ENCODE data around the gene DEFB125.
A peak's percentile ranks its signal among the peaks of the same experiment; 100 is the strongest.
"Not testable (repeated sequence)": the region's sequence is repeated elsewhere in the genome, so short reads cannot be mapped to it uniquely, and the experiment has no call there.

The DEFB125 gene, protein sequence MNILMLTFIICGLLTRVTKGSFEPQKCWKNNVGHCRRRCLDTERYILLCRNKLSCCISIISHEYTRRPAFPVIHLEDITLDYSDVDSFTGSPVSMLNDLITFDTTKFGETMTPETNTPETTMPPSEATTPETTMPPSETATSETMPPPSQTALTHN

DNA sequence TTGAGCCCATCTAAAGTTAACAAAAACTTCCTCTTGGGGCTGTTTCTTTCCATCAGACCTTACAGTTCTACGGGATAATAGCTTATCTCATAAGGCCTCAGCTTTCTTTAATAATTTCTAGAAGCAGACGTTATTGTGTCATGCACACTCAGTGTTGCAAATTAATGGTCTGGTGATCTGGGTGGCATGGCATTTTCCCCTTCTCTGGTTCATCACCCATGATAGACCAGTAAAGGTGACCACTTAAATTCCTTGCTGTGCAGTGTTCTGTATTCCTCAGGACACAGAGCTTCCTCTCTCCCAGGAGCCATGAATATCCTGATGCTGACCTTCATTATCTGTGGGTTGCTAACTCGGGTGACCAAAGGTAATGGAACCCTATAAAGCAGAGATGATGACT, at the start of gene DEFB125:
DEFB125 (plus strand) TSS at position 272 of the 400 bp plus-strand sequence; CDS start at position 310, 38 bp downstream.
- no peak for DNase-seq

DNA sequence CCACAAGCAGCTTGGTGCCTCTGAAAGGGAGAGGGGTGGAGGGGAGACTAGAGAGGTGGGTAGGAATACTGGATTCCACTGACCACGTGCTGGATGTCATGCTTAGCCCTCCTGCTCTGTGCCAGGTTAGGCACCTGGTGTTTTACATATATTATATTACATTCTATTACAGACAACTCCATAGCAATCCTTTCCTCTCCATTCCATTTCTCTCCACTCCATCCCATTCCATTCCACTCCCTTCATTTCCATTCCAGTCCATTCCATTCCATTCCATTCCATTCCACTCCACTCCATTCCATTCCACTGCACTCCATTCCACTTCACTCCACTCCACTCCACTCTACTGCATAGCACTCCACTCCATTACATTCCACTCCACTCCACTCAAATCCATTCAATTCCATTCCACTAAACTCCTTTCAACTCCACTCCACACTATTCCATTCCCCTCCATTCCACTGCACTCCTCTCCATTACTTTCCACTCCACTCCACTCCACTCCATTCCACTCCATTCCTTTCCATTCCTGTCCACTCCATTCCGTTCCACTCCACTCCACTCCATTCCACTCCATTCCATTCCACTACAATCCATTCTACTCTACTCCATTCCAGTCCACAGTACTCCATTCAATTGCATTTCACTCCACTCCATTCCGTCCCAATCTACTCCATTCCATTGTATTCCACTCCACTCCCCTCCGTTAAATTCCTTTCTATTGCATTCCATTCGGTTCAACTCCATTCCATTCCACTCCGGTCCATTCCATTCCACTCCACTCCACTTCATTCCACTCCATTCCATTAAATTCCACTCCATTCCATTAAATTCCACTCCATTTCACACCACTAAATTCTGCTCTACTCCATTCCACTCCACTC, 27.2 kb upstream of the DEFB125 start:
- no peak for DNase-seq

DNA sequence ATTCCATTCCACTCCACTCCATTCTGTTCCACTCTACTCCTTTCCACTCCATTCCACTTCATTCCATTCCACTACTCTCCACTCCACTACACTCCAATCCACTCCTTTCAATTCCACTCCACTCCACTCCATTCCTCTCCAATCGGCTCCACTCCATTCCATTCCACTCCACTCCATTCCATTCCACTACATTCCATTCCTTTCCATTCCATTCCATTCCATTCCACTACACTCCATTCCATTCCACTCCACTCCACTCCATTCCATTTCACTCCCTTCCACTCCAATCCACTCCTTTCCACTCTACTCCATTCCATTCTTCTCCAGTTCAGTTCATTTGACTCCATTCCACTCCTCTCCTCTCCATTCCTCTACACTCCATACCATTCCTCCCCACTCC, 26.2 kb upstream of the DEFB125 start:
- no peak for DNase-seq

DNA sequence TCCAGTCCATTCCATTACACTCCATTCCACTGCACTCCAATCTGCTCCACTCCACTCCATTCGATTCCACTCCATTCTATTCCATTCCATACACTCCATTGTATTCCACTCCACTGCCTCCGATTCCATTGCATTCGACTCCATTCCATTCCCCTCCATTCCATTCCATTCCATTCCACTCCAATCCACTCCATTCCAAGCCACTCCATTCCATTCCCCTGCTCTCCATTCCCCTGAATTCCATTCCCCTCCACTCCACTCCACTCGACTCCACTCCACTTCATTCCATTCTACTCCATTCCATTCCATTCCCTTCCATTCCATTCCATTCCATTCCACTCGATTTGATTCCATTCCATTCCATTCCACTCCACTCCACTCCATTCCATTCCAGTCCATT, 25.7 kb upstream of the DEFB125 start:
- DNase-seq = no peak

DNA sequence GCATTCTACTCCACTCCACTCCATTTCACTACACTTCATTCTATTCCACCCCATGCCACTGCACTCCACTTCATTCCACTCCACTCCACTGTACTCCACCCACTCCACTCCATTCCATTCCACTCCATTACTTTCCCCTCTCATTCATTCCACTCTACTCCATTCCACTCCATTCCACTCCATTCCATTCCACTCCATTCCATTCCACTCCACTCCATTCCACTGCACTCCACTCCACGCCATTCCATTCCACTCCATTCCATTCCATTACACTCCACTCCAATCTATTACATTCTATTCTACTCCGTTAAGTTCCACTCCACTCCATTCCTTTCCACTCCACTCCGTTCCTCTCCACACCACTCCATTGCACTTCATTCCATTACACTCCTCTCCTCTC, 25.0 kb upstream of the DEFB125 start:
- DNase-seq = no peak

DNA sequence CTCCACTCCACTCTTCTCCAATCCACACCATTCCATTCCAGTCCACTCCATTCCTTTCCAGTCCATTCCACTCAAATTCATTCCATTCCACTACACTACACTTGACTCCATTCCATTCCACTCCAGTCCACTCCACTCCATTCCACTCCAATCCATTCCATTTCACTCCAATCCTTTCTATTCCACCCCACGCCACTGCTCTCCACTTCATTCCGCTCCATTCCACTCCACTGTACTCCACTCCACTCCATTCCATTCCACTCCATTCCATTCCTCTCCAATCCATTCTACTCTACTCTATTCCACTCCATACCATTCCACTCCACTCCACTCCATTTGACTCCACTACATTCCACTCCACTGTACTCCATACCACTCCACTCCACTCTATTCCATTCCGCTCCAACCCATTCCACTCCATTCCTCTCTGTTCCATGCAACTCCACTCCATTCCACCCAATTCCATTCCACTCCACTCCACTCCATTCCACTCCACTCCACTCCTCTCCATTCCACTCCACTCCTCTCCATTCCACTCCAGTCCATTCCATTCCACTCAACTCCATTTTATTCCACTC, 23.4 kb upstream of the DEFB125 start:
- no peak for DNase-seq

DNA sequence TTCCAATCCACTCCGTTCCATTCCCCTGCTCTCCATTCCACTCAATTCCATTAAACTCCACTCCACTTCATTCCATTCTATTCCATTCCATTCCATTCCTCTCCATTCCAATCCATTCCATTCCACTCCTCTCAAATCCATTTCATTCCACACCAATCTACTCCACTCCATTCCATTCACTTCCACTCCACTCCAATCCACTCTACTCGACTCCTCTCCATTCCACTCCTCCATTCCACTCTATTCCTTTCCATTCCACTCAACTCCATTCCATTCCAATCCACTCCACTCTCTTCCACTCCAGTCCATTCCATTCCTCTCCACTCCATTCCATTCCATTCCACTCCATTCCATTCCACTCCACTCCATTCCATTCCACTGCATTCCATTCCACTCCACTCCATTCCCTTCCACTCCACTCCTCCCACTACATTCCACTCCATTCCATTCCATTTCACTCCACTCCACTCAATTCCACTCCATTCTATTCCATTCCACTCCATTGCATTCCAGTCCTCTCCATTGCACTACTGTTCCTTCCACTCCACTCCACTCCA, 22.6 kb upstream of the DEFB125 start:
- DNase-seq = no peak

DNA sequence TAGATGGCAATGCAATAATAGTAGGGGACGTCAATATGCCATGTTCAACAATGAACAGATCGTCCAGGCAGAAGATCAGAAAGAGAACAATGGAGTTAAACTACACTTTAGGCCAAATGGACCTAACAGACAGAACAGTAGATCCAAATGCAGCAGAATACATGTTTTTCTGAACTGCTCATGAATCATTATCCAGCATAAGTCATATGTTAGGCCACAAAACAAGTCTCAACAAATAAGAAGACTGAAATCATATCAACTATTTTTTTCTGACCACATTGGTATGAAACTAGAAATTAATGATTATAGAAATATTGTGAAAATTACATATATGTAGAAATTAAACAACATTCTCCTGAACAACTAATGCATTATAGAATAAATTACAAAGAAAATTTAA, 10.2 kb upstream of the DEFB125 start:
- DNase-seq = no peak

DNA sequence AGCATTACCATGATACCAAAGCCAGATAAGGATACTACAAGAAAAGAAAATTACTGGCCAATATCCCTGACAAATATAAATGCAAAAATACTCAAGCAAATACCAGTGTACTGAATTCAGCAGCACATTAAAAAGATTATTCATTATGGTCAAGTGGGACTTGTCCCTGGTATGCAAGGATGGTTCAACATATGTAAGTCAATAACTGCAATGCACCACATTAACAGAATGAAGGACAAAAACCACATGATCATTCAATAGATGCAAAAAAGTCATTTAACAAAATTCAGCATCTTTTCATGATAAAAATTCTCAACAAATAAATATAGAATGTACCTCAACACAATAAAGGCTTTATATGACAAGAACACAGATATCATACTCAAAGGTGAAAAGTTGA, 9.1 kb upstream of the DEFB125 start:
- no peak for DNase-seq

DNA sequence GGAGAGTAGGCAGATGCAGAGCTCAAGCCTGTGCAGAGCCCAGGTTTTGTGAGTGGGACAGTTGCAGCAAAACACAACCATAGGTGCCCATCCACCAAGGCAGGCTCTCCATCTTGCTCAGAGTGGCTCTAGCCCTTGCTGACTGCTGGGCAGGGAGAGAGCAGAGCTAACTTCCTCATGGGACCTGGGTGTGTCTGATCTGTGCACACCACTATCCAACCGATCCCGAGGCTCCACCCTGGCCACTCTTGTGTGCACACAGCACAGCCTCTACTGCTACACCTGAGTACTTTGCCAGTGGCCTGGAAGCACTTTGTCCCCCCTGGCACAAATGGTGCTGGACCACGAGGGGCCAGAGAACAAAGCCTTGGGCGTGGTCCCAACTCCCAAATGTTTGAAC, 7.9 kb upstream of the DEFB125 start:
- no peak for DNase-seq

DNA sequence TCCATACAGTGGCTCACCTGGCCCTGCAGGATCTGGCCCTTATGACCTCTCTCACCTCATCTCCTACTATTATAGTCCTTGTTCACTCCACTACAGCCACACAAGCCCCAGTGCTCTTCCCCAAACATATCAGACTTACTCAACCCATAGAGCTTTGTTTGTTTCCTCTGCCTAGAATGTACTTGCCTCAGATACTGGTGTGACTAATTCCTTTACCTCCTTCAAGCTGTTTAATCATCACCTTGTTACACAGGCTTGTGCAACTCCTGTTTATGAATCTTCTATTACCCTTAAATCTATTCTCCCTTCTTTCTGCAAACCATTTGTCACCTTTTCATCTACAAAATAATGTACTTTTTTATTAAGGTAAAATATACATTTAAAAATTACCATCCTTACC, 3.2 kb downstream of the DEFB125 start:
- no peak for DNase-seq

DNA sequence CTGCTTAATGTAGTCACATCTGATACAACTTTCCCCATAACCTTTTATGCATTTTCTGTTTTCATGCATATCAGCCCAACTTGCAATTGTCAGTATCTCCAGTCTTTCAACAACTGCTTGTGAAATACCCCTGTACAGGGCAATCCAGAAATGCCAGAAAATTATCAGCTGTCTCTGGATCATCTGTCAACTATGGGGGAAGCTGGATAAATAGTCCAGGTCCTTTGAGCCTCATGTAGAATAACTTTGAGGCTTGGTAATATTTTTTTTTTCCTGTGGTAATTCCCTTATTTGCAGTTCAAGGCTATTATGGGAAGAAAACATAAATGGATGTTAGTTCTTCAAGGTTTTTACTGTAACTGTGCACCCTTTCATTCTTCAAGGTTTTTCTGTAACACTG, 6.2 kb downstream of the DEFB125 start:
- DNase-seq = no peak

DNA sequence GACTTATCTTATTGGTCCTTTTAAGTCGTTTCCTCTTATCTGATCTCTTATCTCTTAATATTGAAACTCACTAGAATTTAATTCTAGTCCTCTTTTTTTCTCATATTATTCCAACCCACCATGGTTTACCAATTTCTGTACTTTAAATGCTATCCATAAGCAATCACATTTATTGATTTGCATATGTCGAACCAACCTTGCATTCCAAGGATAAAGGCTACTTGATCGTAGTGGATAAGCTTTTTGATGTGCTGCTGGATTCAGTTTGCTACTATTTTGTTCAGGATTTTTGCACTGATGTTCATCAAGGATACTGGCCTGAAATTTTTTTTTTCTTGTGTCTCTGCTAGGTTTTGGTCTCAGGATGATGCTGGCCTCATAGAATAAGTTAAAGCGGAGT, 7.7 kb downstream of the DEFB125 start:
- DNase-seq = no peak

DNA sequence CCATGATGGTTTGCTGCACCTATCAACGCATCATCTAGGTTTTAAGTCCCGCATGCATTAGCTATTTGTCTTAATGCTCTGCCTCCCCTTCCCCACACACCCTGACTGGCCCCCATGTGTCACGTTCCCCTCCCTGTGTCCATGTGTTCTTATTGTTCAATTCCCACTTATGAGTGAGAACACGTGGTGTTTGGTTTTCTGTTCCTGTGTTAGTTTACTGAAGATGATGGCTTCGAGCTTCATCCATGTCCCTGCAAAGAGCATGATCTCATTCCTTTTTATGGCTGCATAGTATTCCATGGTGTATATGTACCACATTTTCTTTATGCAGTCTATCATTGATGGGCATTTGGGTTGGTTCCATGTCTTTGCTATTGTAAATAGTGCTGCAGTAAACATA, 10.2 kb downstream of the DEFB125 start:
- not testable (repeated sequence) for DNase-seq

DNA sequence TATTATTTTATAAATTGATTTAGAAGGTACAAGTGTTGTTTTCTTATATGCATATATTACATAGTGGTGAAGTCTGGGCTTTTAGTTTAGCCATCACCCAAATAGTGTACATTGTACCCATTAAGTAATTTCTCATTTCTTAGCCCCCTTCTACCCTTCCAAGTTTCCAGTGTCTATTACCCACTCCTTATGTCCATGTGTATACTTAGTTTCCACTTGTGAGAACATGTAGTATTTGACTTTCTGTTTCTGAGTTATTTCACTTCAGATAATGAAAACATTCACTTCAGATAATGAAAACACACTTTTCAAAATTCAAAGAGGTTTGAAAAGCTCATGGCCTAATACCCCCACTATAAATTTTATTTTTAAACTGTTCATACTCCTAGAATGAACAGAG, 14.5 kb downstream of the DEFB125 start:
- no peak for DNase-seq

DNA sequence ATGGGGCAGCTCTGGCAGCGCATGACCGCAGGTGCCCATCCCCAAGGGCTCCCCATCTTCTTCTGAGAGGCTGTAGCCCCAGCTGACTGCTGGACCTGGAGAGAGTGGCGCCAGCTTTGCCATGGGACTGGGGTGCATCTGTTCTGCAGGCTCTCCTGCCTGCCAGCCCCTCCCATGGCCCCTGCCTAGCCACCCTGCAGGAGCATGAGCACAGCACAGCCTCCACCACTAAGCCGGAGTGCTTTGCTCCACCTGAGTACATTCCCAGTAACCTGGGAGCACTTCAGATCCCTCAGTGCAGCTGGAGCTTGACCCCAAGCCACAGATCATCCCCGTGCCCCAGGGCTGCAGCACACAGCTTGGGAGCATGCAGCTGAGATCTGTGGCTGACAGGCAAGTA, 16.0 kb downstream of the DEFB125 start:
- DNase-seq = no peak

DNA sequence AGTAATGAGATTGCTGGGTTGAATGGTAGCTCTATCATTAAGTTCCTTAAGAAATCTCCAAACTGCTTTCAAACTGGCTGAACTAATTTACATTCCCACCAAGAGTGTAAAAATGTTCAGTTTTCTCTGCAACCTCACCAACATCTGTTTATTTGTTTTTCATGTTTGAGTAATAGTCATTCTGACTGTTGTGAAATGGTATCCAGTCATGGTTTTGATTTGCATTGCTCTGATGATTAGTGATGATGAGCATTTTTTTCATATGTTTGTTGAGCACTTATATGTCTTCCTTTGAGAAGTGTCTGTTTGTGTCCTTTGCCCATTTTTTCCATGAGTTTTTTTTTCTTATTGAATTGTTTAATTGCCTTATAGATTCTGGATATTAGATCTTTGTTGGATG, 24.9 kb downstream of the DEFB125 start:
- no peak for DNase-seq

DNA sequence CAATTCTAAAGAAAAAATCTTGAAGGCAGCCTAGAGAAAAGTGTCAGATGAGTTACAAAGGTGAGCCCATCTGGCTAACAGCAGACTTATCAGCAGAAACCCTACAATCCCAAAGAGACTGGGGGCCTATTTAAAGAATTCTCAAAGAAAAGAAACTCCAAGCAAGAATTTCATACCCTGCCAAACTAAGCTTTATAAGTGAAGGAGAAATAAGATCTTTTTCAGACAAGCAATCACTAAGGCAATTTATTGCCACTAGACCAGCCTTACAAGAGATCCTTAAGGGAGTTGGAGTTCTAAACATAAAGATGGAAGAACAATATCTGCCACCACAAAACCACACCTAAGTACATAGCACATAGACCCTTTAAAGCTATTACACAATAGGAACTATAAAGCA, 30.0 kb downstream of the DEFB125 start:
- DNase-seq = no peak

DNA sequence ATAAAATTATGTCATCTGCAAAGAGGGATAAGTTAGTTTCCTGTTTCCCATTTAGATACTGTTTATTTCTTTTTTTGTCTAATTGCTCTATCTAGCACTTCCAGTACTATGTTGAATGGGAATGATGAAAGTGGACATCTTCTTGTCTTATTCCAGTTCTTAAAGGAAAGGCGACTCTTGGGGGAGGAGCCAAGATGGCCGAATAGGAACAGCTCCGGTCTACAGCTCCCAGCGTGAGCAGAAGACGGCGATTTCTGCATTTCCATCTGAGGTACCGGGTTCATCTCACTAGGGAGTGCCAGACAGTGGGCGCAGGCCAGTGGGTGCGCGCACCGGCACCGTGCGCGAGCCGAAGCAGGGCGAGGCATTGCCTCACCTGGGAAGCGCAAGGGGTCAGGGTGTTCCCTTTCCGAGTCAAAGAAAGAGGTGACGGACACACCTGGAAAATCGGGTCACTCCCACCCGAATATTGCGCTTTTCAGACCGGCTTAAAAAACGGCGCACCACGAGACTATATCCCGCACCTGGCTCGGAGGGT, 42.4 kb downstream of the DEFB125 start:
- peak in 1 of 2 experiments; percentile 2 for DNase-seq

DNA sequence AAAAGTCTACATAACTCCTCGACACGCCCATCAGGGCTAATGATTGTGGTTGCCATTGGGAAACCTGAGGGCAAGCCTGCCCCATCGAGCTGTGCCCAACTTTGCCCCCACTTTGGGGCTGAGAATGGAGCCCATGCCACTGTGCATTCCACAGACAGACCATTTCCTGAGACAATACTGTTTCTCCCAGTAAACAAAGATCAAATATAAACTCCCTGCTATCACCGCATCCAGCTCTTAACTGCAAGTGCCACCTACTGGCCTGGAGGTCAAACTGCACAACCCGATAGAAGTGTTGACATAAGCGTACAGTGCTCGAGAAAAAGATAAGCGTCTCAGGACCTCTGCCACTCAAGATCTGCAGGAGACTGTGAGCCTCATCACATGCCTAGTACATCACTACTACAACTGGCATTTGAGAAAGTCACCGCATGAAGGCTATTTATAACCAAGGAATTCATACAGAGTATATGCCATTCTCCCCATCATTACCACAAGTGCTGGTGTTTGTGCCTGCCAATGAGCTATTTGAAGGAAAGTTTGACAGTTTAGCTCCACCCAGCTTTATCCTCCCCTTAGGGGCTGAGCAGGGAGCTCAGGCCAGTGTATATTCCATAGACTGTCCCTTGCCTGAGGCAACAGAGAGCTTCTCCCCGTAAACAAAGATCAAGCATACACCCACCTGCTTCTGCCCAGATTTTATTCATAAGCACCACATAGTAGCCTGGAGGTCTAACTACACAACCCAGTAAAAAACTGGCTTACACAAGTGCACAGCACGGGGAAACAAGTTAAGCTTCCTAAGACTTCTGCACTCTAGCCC, 50.4 kb downstream of the DEFB125 start:
- DNase-seq = peak; percentile 21 to 70

DNA sequence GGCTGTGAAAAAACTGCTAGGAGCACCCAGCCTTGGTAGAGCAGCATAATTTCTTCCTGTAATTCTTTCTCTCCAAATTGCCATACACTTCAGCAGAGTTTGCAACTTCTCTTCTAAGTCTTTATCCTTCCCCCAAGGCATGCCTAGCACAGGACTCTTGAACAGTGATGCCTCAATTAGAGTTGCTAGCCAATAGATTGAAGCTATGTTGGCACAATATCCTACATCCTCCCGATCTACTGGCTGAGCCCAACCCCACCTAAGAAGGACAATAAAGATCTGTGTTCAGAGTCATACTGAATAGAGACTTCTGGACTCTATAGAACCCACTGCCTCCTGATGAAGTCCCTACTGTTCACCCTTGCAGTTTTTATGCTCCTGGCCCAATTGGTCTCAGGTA, 54.8 kb downstream of the DEFB125 start, which contains the start of gene DEFB126:
DEFB126 (plus strand) TSS at position 301 of the 400 bp plus-strand sequence; CDS start at position 340, 39 bp downstream.
- no peak for DNase-seq

DNA sequence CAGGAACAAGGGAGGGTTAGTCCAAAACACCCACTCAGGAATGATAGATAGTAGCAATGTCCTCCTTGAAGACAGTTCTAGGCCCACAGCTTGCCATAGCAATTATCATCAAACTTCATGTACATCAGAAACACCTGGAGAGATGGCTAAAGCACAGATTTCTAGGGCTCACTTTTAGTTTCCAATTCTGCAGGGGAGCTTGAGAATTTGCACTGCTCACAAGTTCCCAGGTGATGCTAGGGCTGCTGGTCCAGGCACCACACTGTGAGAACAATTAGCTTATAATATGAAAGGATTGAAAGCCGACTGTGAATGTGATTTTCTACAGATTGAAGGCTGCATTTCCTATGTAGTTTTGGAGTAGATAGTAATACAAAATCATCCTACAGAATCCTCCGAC, 58.4 kb downstream of the DEFB125 start:
- no peak for DNase-seq
